Nephron progenitor cell (in vitro differentiated cells): ENCODE data around the gene MYH16.

ENCODE experiments used
- DNase-seq: peaks from one replicate; pipeline ENCODE4 v3.0.0; 2021
- H3K27ac Mint-ChIP-seq: 2 replicates; pipeline ENCODE4 v1.8.0; 2021; ENCODE audit warnings: mild to moderate bottlenecking, moderate library complexity, mixed read lengths
- H3K27me3 Mint-ChIP-seq: 2 replicates; pipeline ENCODE4 v1.8.0; 2021; ENCODE audit warnings: mild to moderate bottlenecking, low read depth, mixed read lengths; ENCODE audit not compliant: poor library complexity
- H3K36me3 Mint-ChIP-seq: 2 replicates; pipeline ENCODE4 v1.8.0; 2021; ENCODE audit warnings: low read depth, mixed read lengths
- H3K4me1 Mint-ChIP-seq: 2 replicates; pipeline ENCODE4 v1.8.0; 2021; ENCODE audit warnings: mixed read lengths
- H3K4me3 Mint-ChIP-seq: 2 replicates; pipeline ENCODE4 v1.8.0; 2021; ENCODE audit warnings: mild to moderate bottlenecking, moderate library complexity, mixed read lengths
- H3K9me3 Mint-ChIP-seq: 2 replicates; pipeline ENCODE4 v1.8.0; 2021; ENCODE audit warnings: mild to moderate bottlenecking, moderate library complexity, mixed read lengths
- CTCF ChIP-seq: fragments of 200-600 bp; sonication (generic); IDR thresholded peaks from 2 replicates; pipeline ENCODE4 v1.5.0; 2021; ENCODE audit warnings: antibody characterized with exemption

Gene MYH16

GRCh38 chr7:99296471-99296870 is 23.8 kb downstream of the MYH16 start:
- no peak for DNase-seq
- no peak for TF ChIP-seq CTCF
- no peak overlapping the region for H3K4me3 Mint-ChIP-seq
- H3K27me3 Mint-ChIP-seq: peaks cover 6% of the 10 kb centered on the region
- H3K4me1 Mint-ChIP-seq: no peaks in the 10 kb centered on the region
- H3K36me3 Mint-ChIP-seq: no peaks in the 10 kb centered on the region
- peak overlapping the region; percentile 78 for H3K27ac Mint-ChIP-seq
- no peaks in the 10 kb centered on the region for H3K9me3 Mint-ChIP-seq

GRCh38 chr7:99301496-99301895 is 28.9 kb downstream of the MYH16 start:
- no peaks in the 10 kb centered on the region for H3K9me3 Mint-ChIP-seq
- peaks cover 9% of the 10 kb centered on the region for H3K4me1 Mint-ChIP-seq
- H3K4me3 Mint-ChIP-seq: no peak overlapping the region
- H3K27me3 Mint-ChIP-seq: peaks cover 3% of the 10 kb centered on the region
- no peak for TF ChIP-seq CTCF
- H3K36me3 Mint-ChIP-seq: no peaks in the 10 kb centered on the region
- DNase-seq: no peak
- peak overlapping the region; percentile 68 for H3K27ac Mint-ChIP-seq

- TF ChIP-seq CTCF: no peak
- Mint-ChIP-seq H3K9me3 (peaks cover 22% of the 10 kb centered on the region), H3K27me3 (no peaks in the 10 kb centered on the region), H3K36me3 (peaks cover 10% of the 10 kb centered on the region), H3K27ac (peak overlapping the region; percentile 16), H3K4me1 (peaks cover 9% of the 10 kb centered on the region), H3K4me3 (no peak overlapping the region)
- DNase-seq: no peak
Observed at GRCh38 chr7:99305473-99306260, 33.0 kb downstream of the MYH16 start.

GRCh38 chr7:99308461-99309074 is 35.9 kb downstream of the MYH16 start:
- no peak for TF ChIP-seq CTCF
- Mint-ChIP-seq H3K9me3 (peaks cover 24% of the 10 kb centered on the region), H3K4me1 (no peaks in the 10 kb centered on the region), H3K4me3 (no peak overlapping the region), H3K36me3 (peaks cover 12% of the 10 kb centered on the region), H3K27ac (no peak overlapping the region), H3K27me3 (no peaks in the 10 kb centered on the region)
- no peak for DNase-seq

- no peaks in the 10 kb centered on the region for H3K27me3 Mint-ChIP-seq
- TF ChIP-seq CTCF: no peak
- peaks cover 24% of the 10 kb centered on the region for H3K9me3 Mint-ChIP-seq
- no peak for DNase-seq
- no peak overlapping the region for H3K4me3 Mint-ChIP-seq
- H3K27ac Mint-ChIP-seq: no peak overlapping the region
- H3K36me3 Mint-ChIP-seq: peaks cover 12% of the 10 kb centered on the region
- H3K4me1 Mint-ChIP-seq: no peaks in the 10 kb centered on the region
Observed at GRCh38 chr7:99309111-99309510, 36.5 kb downstream of the MYH16 start.

GRCh38 chr7:99310004-99310403 is 37.4 kb downstream of the MYH16 start:
- H3K27me3 Mint-ChIP-seq: no peaks in the 10 kb centered on the region
- peaks cover 12% of the 10 kb centered on the region for H3K36me3 Mint-ChIP-seq

More at GRCh38 chr7:99310004-99310403, 37.4 kb downstream of the MYH16 start:
- no peak for DNase-seq
- H3K4me3 Mint-ChIP-seq: no peak overlapping the region
- no peak overlapping the region for H3K27ac Mint-ChIP-seq
- no peak for TF ChIP-seq CTCF
- H3K9me3 Mint-ChIP-seq: peaks cover 24% of the 10 kb centered on the region
- H3K4me1 Mint-ChIP-seq: no peaks in the 10 kb centered on the region
